A549 (cell line): ENCODE results near the gene MYO9A. TPM values are rescaled to one million over a fixed set of nuclear protein-coding genes. Genes with fewer than 3 reads are reported as not detected.

Experiments
- ATAC-seq, 2 experiments: fragments of 200-7000 bp in 1 of 2; fragments of >200 bp in 1 of 2; cut with Nextera tagmentation in 1 of 2; cut with Tn5 transposase in 1 of 2; 3 replicates each; pipeline versions ENCODE4 v1.8.0 to v1.9.1; 2018 to 2020; ENCODE audit warnings: mild to moderate bottlenecking in 1 of 2, moderate library complexity in 1 of 2
- CTCF ChIA-PET: fragments of 300-600 bp; sonication (Branson Sonifier 250); formaldehyde crosslinking; extraction: SDS; loops from one replicate; lab custom pipeline; 2021; ENCODE audit warnings: antibody characterized with exemption, inconsistent platforms; lab: Yijun Ruan, JAX
- POLR2A ChIA-PET: fragments of 350-600 bp; formaldehyde crosslinking; extraction: SDS; loops from one replicate; lab custom pipeline; 2021; ENCODE audit warnings: antibody characterized with exemption, inconsistent platforms; lab: Yijun Ruan, JAX
- DNase-seq, 2 experiments: peaks; one replicate each; pipeline versions ENCODE4 v3.0.0 to v3.0.0-alpha.2; 2011 to 2016; ENCODE audit warnings: low read depth in 1 of 2, low spot score in 1 of 2
- FAIRE-seq: peaks from 2 replicates; lab custom pipeline; 2011; peaks lifted over from hg19 to GRCh38; lab: Jason Lieb, UNC
- H3K27ac ChIP-seq, 2 experiments: fragments of >200 bp; sonication (Bioruptor Twin); formaldehyde crosslinking; 3 replicates each; pipeline ENCODE4 v1.5.1; 2016 to 2017
- H3K4me1 ChIP-seq: fragments of >200 bp; sonication (Bioruptor Twin); formaldehyde crosslinking; 3 replicates; pipeline ENCODE4 v1.6.1; 2016
- H3K4me2 ChIP-seq: fragments of >200 bp; sonication (Bioruptor Twin); formaldehyde crosslinking; 3 replicates; pipeline ENCODE4 v1.6.1; 2016
- H3K4me3 ChIP-seq: fragments of >200 bp; sonication (Bioruptor Twin); formaldehyde crosslinking; 3 replicates; pipeline ENCODE4 v1.5.1; 2016
- H3K9me3 ChIP-seq: fragments of >200 bp; sonication (Bioruptor Twin); formaldehyde crosslinking; 3 replicates; pipeline ENCODE4 v1.6.1; 2016
- ATOH8 ChIP-seq: fragments of 250-450 bp; sonication (Bioruptor Pico); IDR thresholded peaks from 2 replicates; pipeline ENCODE4 v1.5.0; 2020; ENCODE audit warnings: low read depth, mild to moderate bottlenecking, moderate library complexity
- BCL3 ChIP-seq: fragments of >200 bp; sonication (Bioruptor Twin); formaldehyde crosslinking; IDR thresholded peaks from 3 replicates; pipeline ENCODE4 v1.6.1; 2016
- CBX2 ChIP-seq: fragments of 200-600 bp; sonication (generic); IDR thresholded peaks from 2 replicates; pipeline ENCODE4 v1.6.1; 2016; ENCODE audit warnings: low read depth, mild to moderate bottlenecking, borderline replicate concordance
- CTCF ChIP-seq: fragments of >200 bp; sonication (Bioruptor Twin); formaldehyde crosslinking; IDR thresholded peaks from 3 replicates; pipeline ENCODE4 v1.5.1; 2016
- ELK1 ChIP-seq: fragments of 150-350 bp; IDR thresholded peaks from 2 replicates; pipeline ENCODE4 v1.6.1; 2014; ENCODE audit warnings: low read depth, mild to moderate bottlenecking, low read length
- EP300 ChIP-seq, 2 experiments: fragments of >200 bp; sonication (Bioruptor Twin); formaldehyde crosslinking; IDR thresholded peaks; 2 replicates in 1 of 2; 3 replicates in 1 of 2; pipeline ENCODE4 v1.6.1; 2016 to 2017
- FOSL2 ChIP-seq, 2 experiments: fragments of 450-650 bp in 1 of 2; fragments of >200 bp in 1 of 2; sonication (Bioruptor Twin) in 1 of 2; formaldehyde crosslinking; IDR thresholded peaks; 2 replicates each; pipeline versions ENCODE4 v1.5.0 to v1.6.1; 2016 to 2020; ENCODE audit warnings: mild to moderate bottlenecking in 1 of 2, moderate library complexity in 1 of 2
- GATA3 ChIP-seq: IDR thresholded peaks from 2 replicates; pipeline ENCODE4 v1.6.1; 2012; ENCODE audit warnings: borderline replicate concordance
- HES2 ChIP-seq: fragments of >200 bp; sonication (Bioruptor Twin); formaldehyde crosslinking; IDR thresholded peaks from 2 replicates; pipeline ENCODE4 v1.6.1; 2016
- HMGXB4 ChIP-seq: fragments of 250-450 bp; sonication (Bioruptor Pico); IDR thresholded peaks from 2 replicates; pipeline ENCODE4 v1.5.0; 2021; ENCODE audit warnings: mild to moderate bottlenecking, moderate library complexity, borderline replicate concordance
- HOXA7 ChIP-seq: fragments of 250-450 bp; sonication (Bioruptor Pico); IDR thresholded peaks from 2 replicates; pipeline ENCODE4 v1.5.0; 2020; ENCODE audit warnings: mild to moderate bottlenecking, moderate library complexity
- HOXB5 ChIP-seq: fragments of 250-450 bp; sonication (Bioruptor Pico); IDR thresholded peaks from 2 replicates; pipeline ENCODE4 v1.5.0; 2020; ENCODE audit warnings: mild to moderate bottlenecking, moderate library complexity
- JUN ChIP-seq, 2 experiments: fragments of >200 bp; sonication (Bioruptor Twin); formaldehyde crosslinking; IDR thresholded peaks; 2 replicates in 1 of 2; 3 replicates in 1 of 2; pipeline ENCODE4 v1.6.1; 2016 to 2017
- JUNB ChIP-seq: fragments of >200 bp; sonication (Bioruptor Twin); formaldehyde crosslinking; IDR thresholded peaks from 2 replicates; pipeline ENCODE4 v1.6.1; 2016
- POLR2AphosphoS2 ChIP-seq: conservative IDR thresholded peaks from 2 replicates; pipeline ENCODE4 v1.6.1; 2012; ENCODE audit warnings: low read length, improper control_type of control experiment, inconsistent platforms
- REST ChIP-seq: fragments of 200-600 bp; sonication (generic); IDR thresholded peaks from 2 replicates; pipeline ENCODE4 v1.6.1; 2016; ENCODE audit warnings: antibody characterized with exemption, mild to moderate bottlenecking, moderate library complexity
- RNF2 ChIP-seq: fragments of 200-600 bp; sonication (generic); IDR thresholded peaks from 2 replicates; pipeline ENCODE4 v1.6.1; 2016; ENCODE audit warnings: low read depth, mild to moderate bottlenecking, antibody characterized with exemption, moderate library complexity, borderline replicate concordance
- SMC3 ChIP-seq: fragments of >200 bp; sonication (Bioruptor Twin); formaldehyde crosslinking; IDR thresholded peaks from 3 replicates; pipeline ENCODE4 v1.6.1; 2018; ENCODE audit warnings: inconsistent platforms
- SREBF2 ChIP-seq: fragments of 450-650 bp; IDR thresholded peaks from 2 replicates; pipeline ENCODE4 v1.6.1; 2014; ENCODE audit warnings: mild to moderate bottlenecking, moderate library complexity
- ZFP36 ChIP-seq: fragments of 450-650 bp; IDR thresholded peaks from 2 replicates; pipeline ENCODE4 v1.6.1; 2014; ENCODE audit warnings: borderline replicate concordance; ENCODE audit not compliant: partially characterized antibody
- WGBS: methylation state at CpG from one replicate; pipeline ENCODE4 v1.1.6; 2017; ENCODE audit errors: missing lambda C conversion rate; 5-methylcytosine and 5-hydroxymethylcytosine counted together
- polyA plus RNA-seq, 4 experiments: library from polyadenylated mRNA; depleted of rRNA in 3 of 4; stranded (reverse); fragments of >200 nt; fragmentation: RNase III in 1 of 4; extraction: RNeasy Plus Mini Kit Qiagen cat#74134 plus additional on column Dnase treatment in 1 of 4; gene quantifications; 2 replicates in 3 of 4; 3 replicates in 1 of 4; pipeline ENCODE4 v1.2.3, GENCODE V29; 2011 to 2017

MYO9A gene
- polyA plus RNA-seq, 2 of the 4 experiments (the other 2 are of a cell fraction) = 5.9 to 21.9 TPM

- no peak overlapping the region for H3K4me2 ChIP-seq
- WGBS = 98% methylated on average over 1 of the region's 1 CpG
- DNase-seq = no peak
- ATAC-seq = no peak
- H3K4me1 ChIP-seq = peaks cover 25% of the 10 kb centered on the region; the same call in 2 of the 3 replicates
- no peak overlapping the region for H3K4me3 ChIP-seq
- no peaks in the 10 kb centered on the region for H3K9me3 ChIP-seq
- CTCF ChIA-PET = interaction anchor here (1.3 to 2.9 kb wide), 3 partner anchors 17 to 23 kb away, joined by 4 to 19 read pairs (median 6); no protein-coding TSS in a partner anchor
- H3K27ac ChIP-seq = no peak overlapping the region
- peak; percentile 18 for FAIRE-seq
- no peak for TF ChIP-seq FOSL2 (IDR thresholded peaks at IDR 0.05)
- no peak for TF ChIP-seq FOSL2 (CRISPR knock-in tag; IDR thresholded peaks at IDR 0.05)
- TF ChIP-seq HOXA7 = no peak
- TF ChIP-seq CTCF = no peak
- no peak for TF ChIP-seq CBX2
- no peak for TF ChIP-seq ELK1
- TF ChIP-seq ATOH8 (CRISPR knock-in tag) = no peak
- TF ChIP-seq BCL3 = no peak
- TF ChIP-seq JUNB = no peak
- no peak for TF ChIP-seq HOXB5
- TF ChIP-seq EP300 (IDR thresholded peaks at IDR 0.05) = no peak
- POLR2A ChIA-PET = no interaction called here
Measured at GRCh38 chr15:72133211-72133610, 15.3 kb upstream of the MYO9A start.

- Histone ChIP-seq H3K9me3 (no peaks in the 10 kb centered on the region), H3K4me3 (no peak overlapping the region), H3K4me1 (peaks cover 25% of the 10 kb centered on the region; the same call in 2 of the 3 replicates), H3K4me2 (no peak overlapping the region), H3K27ac (no peak overlapping the region)
- no peak for DNase-seq
- peak; percentile 68 for FAIRE-seq
- ChIA-PET CTCF (interaction anchor here (1.3 to 1.4 kb wide), 2 partner anchors 13 to 18 kb away, joined by 3 to 4 read pairs; partner anchors contain the start of gene SENP8), POLR2A (no interaction called here)
- WGBS = 42% methylated on average over 3 of the region's 3 CpGs
- TF ChIP-seq SREBF2 (no peak), RNF2 (no peak), REST (no peak), ZFP36 (no peak), JUN (IDR thresholded peaks at IDR 0.05) (no peak), HES2 (no peak), ELK1 (no peak), SMC3 (no peak), GATA3 (no peak), JUNB (no peak), HMGXB4 (no peak), POLR2AphosphoS2 (no peak)
- no peak for ATAC-seq
Measured at GRCh38 chr15:72131922-72132321, 14.0 kb upstream of the MYO9A start.
